ENCODE results near the gene RNFT2. TPM values are rescaled to one million over a fixed set of nuclear protein-coding genes. Genes with fewer than 3 reads are reported as not detected.
A peak's percentile ranks its signal among the peaks of the same experiment; 100 is the strongest.

RNFT2 gene
- total RNA-seq, 1 experiment from 2014 or later = 21.1 TPM

- no peak for DNase-seq
These were observed 154.4 kb downstream of the RNFT2 start for GRCh38 chr12:116892349-116893140.

GRCh38 chr12:116894913-116895312, 156.8 kb downstream of the RNFT2 start:
- Histone ChIP-seq H3K9me3 (ENCODE audit: insufficient read depth, low read depth) (no peaks in the 10 kb centered on the region), H4K20me1 (ENCODE audit: insufficient read depth) (no peaks in the 10 kb centered on the region), H3K4me3 (no peak overlapping the region), H3K36me3 (ENCODE audit: low read depth) (no peaks in the 10 kb centered on the region), H3F3A (ENCODE audit: insufficient read depth, low read depth) (0 out of 2 replicates have a peak, but pooled peaks cover 7% of the 10 kb centered on the region), H2AFZ (no peak overlapping the region), H3K4me2 (no peak overlapping the region), H3K27ac (no peak overlapping the region), H3K4me1 (replicated peaks; ENCODE audit: insufficient read depth) (peaks cover 4% of the 10 kb centered on the region; the same call in 1 of the 2 replicates), H3K79me2 (ENCODE audit: low read depth) (no peaks in the 10 kb centered on the region), H3K27me3 (ENCODE audit: insufficient read depth, low read depth) (no peaks in the 10 kb centered on the region), H3K9me2 (ENCODE audit: insufficient read depth) (no peaks in the 10 kb centered on the region)
- no peak for DNase-seq
- intact Hi-C loops (cut with micrococcal nuclease; ENCODE audit: unreplicated experiment) = no loop called here
- no TSS peak for BruUV-seq (replicated peaks)
- ChIA-PET CTCF (no interaction called here), POLR2A (ENCODE audit: unreplicated experiment) (no interaction called here)
- TF ChIP-seq CTCF (conservative IDR thresholded peaks at IDR 0.05) (no peak), EZH2 (IDR thresholded peaks at IDR 0.05; ENCODE audit: low read depth) (no peak)

More at GRCh38 chr12:116892349-116893140, 154.4 kb downstream of the RNFT2 start:
- no TSS peak for BruUV-seq (replicated peaks)
- no peak overlapping the region for H3K4me2 ChIP-seq
- H4K20me1 ChIP-seq (ENCODE audit: insufficient read depth) = no peaks in the 10 kb centered on the region
- no peaks in the 10 kb centered on the region for H3K79me2 ChIP-seq (ENCODE audit: low read depth)
- no peaks in the 10 kb centered on the region for H3K27me3 ChIP-seq (ENCODE audit: insufficient read depth, low read depth)
- no peaks in the 10 kb centered on the region for H3K9me3 ChIP-seq (ENCODE audit: insufficient read depth, low read depth)
- peaks cover 10% of the 10 kb centered on the region; the same call in 1 of the 2 replicates for H3F3A ChIP-seq (ENCODE audit: insufficient read depth, low read depth)
- CTCF ChIA-PET = interaction anchor here (0.6 kb wide), 1 partner anchor 159 kb away, joined by 6 read pairs; no protein-coding TSS in a partner anchor
- POLR2A ChIA-PET (ENCODE audit: unreplicated experiment) = interaction anchor here (0.7 kb wide), 1 partner anchor 13 kb away, joined by 4 read pairs; no protein-coding TSS in a partner anchor
- TF ChIP-seq EZH2 (IDR thresholded peaks at IDR 0.05; ENCODE audit: low read depth) (no peak), CTCF (conservative IDR thresholded peaks at IDR 0.05) (no peak)
- H3K4me1 ChIP-seq (replicated peaks; ENCODE audit: insufficient read depth) = peaks cover 8% of the 10 kb centered on the region; the same call in 1 of the 2 replicates
- H3K36me3 ChIP-seq (ENCODE audit: low read depth) = no peaks in the 10 kb centered on the region
- no peaks in the 10 kb centered on the region for H3K9me2 ChIP-seq (ENCODE audit: insufficient read depth)
- H3K27ac ChIP-seq = no peak overlapping the region
- no peak overlapping the region for H3K4me3 ChIP-seq
- intact Hi-C loops (cut with micrococcal nuclease; ENCODE audit: unreplicated experiment) = no loop called here
- no peak overlapping the region for H2AFZ ChIP-seq

GRCh38 chr12:116896411-116896924, 158.4 kb downstream of the RNFT2 start:
- H3K9me2 ChIP-seq (ENCODE audit: insufficient read depth) = no peaks in the 10 kb centered on the region
- H3F3A ChIP-seq (ENCODE audit: insufficient read depth, low read depth) = 0 out of 2 replicates have a peak, but pooled peaks cover 7% of the 10 kb centered on the region
- no peaks in the 10 kb centered on the region for H3K79me2 ChIP-seq (ENCODE audit: low read depth)
- no peaks in the 10 kb centered on the region for H3K27me3 ChIP-seq (ENCODE audit: insufficient read depth, low read depth)
- no peak overlapping the region for H2AFZ ChIP-seq
- TF ChIP-seq EZH2 (IDR thresholded peaks at IDR 0.05; ENCODE audit: low read depth) (no peak), CTCF (conservative IDR thresholded peaks at IDR 0.05) (no peak)
- ChIA-PET CTCF (no interaction called here), POLR2A (ENCODE audit: unreplicated experiment) (no interaction called here)
- DNase-seq = peak in 1 of 2 experiments; percentile 65
- peaks cover 4% of the 10 kb centered on the region; the same call in 1 of the 2 replicates for H3K4me1 ChIP-seq (replicated peaks; ENCODE audit: insufficient read depth)
- H3K4me3 ChIP-seq = no peak overlapping the region
- no peaks in the 10 kb centered on the region for H3K9me3 ChIP-seq (ENCODE audit: insufficient read depth, low read depth)
- intact Hi-C loops (cut with micrococcal nuclease; ENCODE audit: unreplicated experiment) = no loop called here
- no peak overlapping the region for H3K27ac ChIP-seq
- BruUV-seq (replicated peaks) = no TSS peak
- H3K36me3 ChIP-seq (ENCODE audit: low read depth) = no peaks in the 10 kb centered on the region
- H3K4me2 ChIP-seq = 0 out of 2 replicates have a peak overlapping the region, but pooled peaks have one; percentile 27
- H4K20me1 ChIP-seq (ENCODE audit: insufficient read depth) = no peaks in the 10 kb centered on the region
